ENCODE measurements around the gene FTCDNL1.

Gene FTCDNL1

GRCh38 chr2:199791326-199791725, 59.7 kb downstream of the FTCDNL1 start:
- no peak for DNase-seq (ENCODE audit: low read depth)

- DNase-seq (ENCODE audit: low read depth): no peak
These were observed 66.5 kb downstream of the FTCDNL1 start for GRCh38 chr2:199784512-199784911.

GRCh38 chr2:199779589-199779988, 71.4 kb downstream of the FTCDNL1 start:
- no peak for DNase-seq (ENCODE audit: low read depth)

- no peak for DNase-seq (ENCODE audit: low read depth)
These were observed 72.3 kb downstream of the FTCDNL1 start for GRCh38 chr2:199778655-199779054.

- DNase-seq (ENCODE audit: low read depth): no peak
These were observed 73.1 kb downstream of the FTCDNL1 start for GRCh38 chr2:199777916-199778315.

GRCh38 chr2:199777315-199777714, 73.7 kb downstream of the FTCDNL1 start:
- DNase-seq (ENCODE audit: low read depth): no peak

GRCh38 chr2:199775267-199775666, 75.7 kb downstream of the FTCDNL1 start:
- DNase-seq (ENCODE audit: low read depth): no peak

- no peak for DNase-seq (ENCODE audit: low read depth)
These were observed 78.7 kb downstream of the FTCDNL1 start for GRCh38 chr2:199772035-199772976.

GRCh38 chr2:199770716-199771115, 80.3 kb downstream of the FTCDNL1 start:
- no peak for DNase-seq (ENCODE audit: low read depth)

GRCh38 chr2:199765646-199766045, 85.3 kb downstream of the FTCDNL1 start:
- DNase-seq (ENCODE audit: low read depth): no peak

- no peak for DNase-seq (ENCODE audit: low read depth)
These were observed 86.7 kb downstream of the FTCDNL1 start for GRCh38 chr2:199764273-199764800.

GRCh38 chr2:199762963-199763362, 88.0 kb downstream of the FTCDNL1 start:
- no peak for DNase-seq (ENCODE audit: low read depth)

- DNase-seq (ENCODE audit: low read depth): no peak
These were observed 90.4 kb downstream of the FTCDNL1 start for GRCh38 chr2:199760574-199760973.

- no peak for DNase-seq (ENCODE audit: low read depth)
These were observed 93.6 kb downstream of the FTCDNL1 start for GRCh38 chr2:199757233-199757870.

- DNase-seq (ENCODE audit: low read depth): no peak
These were observed 94.2 kb downstream of the FTCDNL1 start for GRCh38 chr2:199756743-199757142.

- DNase-seq (ENCODE audit: low read depth): no peak
These were observed 94.8 kb downstream of the FTCDNL1 start for GRCh38 chr2:199756211-199756610.

GRCh38 chr2:199754766-199755165, 96.2 kb downstream of the FTCDNL1 start:
- DNase-seq (ENCODE audit: low read depth): no peak

- DNase-seq (ENCODE audit: low read depth): no peak
These were observed 99.4 kb downstream of the FTCDNL1 start for GRCh38 chr2:199751492-199752120.

- no peak for DNase-seq (ENCODE audit: low read depth)
These were observed 101.4 kb downstream of the FTCDNL1 start for GRCh38 chr2:199749571-199749970.

- no peak for DNase-seq (ENCODE audit: low read depth)
These were observed 106.3 kb downstream of the FTCDNL1 start for GRCh38 chr2:199744724-199745123.

- no peak for DNase-seq (ENCODE audit: low read depth)
These were observed 106.7 kb downstream of the FTCDNL1 start for GRCh38 chr2:199744260-199744659.

GRCh38 chr2:199743415-199744120, 107.4 kb downstream of the FTCDNL1 start:
- DNase-seq (ENCODE audit: low read depth): no peak
